GM21423 (cell line): ENCODE data around the gene BCL10.
"Not testable (repeated sequence)": the region's sequence is repeated elsewhere in the genome, so short reads cannot be mapped to it uniquely, and the experiment has no call there.

Source experiments
- ATAC-seq: cut with Tn5 transposase; IDR thresholded peaks from one replicate; pipeline ENCODE4 v1.9.1; 2021; ENCODE audit warnings: mild to moderate bottlenecking, moderate library complexity; ENCODE audit not compliant: unreplicated experiment

The BCL10 gene

DNA sequence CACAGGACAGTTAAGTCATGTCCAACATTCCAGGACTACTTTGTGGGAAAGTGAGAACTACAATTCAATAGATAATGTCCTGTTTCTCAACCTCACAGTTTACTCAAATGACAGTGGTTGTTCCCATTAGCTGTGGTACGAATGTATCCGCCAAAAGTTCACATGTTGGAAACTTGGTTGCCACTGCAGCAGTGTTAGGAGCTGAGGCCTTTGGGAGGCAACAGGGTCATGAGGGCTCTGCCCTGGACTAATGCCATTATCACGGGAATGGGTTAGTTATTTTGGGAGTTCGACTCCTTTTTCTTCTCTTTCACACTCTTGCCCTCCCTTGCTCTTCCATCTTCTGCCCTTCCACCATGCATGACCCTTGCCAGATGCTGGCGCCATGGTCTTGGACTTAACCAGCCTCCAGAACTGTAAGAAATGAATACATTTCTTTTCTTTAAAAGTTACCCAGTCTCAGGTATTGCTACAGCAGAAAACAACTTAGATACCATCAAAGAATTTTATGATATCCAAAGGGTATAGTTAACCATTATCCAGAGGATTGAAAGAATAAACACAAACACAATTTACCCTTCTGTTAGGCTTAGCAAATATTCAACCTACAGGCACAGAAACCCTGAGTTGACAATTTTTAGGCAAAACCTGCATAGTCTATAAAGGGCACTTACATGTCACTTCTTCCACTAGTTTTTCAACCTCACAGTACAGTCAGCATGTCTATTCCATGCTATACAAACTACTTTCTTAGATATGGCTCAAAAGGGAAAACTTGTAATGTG is 7.4 kb downstream of the BCL10 start:
- no peak for ATAC-seq

DNA sequence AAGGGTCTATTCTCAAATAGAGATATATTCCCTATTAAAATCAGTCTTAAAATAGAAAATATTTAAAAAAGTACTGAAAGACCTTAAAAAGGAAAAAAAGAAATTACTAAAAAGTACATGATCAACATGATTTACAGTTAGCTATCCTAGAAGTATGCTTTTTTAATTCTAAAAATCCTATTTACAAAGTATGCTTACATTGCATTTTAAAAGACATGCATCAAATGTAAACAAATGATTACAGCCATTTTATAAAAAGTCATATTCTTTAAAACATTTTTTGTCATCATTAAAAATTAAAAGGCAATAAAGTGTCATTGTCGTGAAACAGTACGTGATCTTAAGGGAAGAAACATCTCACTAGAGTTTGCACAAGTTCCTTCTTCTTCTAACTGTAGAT is 9.1 kb downstream of the BCL10 start:
- ATAC-seq, result no peak

DNA sequence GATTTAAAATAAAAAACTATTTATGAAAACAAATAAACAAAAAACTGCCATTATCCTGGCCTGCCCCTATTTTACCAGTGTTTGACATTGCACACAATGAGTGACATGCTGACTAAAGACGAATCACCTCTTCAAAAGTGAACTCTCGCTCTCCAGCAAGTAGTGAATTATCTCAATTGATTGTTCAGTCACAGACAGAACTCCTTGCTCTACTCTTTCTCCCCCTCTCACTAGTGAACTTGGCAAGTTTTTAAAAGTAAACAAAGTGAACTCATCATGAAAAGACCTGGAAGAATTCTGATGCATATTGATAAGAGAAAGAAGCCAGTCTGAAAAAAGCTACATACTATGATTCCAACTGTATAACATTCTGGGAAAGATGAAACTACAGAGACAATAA is 12.3 kb downstream of the BCL10 start:
- no peak for ATAC-seq

DNA sequence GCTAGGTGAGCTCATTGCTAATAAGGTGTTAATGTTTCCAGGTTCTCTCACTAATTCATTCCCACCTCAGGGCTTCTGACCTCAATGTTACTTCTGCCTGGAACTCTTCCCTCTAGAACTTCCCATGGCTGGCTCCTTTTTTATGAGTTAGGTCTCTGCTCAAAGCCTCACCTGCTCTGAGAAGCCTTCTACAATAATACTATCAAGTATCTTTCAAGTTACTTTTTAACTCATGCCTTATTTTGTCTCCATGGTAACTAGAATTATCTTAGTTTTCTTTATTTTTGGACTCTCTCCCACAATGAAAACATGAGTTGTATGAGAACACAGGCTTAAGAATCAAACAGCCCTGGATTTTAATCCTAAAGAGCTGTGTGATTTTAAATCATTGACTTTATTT is 13.4 kb downstream of the BCL10 start:
- ATAC-seq, result no peak

DNA sequence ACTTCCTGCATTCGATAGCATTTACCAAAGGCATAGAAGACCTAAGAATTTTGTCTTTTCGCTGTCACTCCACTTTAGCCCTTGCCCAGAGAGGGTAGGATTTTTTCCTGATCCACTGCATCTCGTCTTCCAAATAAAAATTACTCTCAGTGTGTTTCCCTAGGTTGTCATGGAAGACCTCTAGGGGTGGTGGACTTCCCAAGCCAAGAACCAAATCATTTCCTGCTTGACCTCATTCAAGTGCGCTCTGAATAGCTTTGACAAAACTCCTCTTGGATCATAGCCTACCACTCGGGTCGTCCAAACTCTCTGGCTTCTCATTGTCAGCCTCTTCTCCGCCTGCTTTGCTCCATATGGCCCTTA is 16.5 kb downstream of the BCL10 start:
- ATAC-seq, result no peak

DNA sequence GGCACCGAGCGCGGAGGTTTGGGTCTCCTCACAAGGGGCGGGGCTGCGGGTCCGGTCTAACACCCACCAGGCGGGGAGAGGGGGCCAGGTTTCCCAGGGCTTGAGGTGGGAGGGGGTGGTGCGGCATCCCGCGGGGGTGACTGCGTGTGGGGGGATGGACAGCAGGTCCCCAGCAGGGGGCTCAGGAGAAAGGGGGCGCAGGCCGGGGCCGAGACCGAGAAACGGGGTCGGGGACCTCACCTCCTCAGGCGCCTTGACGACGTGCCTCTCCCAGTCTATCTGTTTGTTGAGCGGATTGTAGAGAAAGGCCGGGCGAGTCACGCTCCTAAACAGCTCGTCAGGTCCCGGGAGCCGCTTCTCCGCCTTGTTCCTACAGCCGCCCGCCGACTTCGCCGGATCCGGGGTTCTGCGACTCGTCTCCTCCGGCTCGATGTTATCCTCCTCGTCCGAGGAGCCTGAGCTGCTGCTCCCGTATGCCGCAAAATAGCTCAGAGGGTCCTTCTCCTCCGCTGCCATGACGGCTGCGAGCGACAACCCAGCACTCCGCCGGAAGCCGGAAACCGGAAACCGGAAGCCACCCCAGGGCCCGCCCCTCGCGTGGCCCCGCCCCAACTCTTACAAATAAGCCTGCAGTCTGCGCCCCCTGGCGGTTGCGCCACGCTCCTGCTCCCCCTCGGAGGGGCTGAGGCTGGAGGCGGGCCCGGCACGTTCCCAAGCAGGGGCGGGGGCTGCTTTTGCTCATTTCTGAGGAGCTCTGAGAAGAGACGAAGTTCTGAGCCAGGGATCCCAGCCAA is 17.1 kb downstream of the BCL10 start, which contains the start of gene C1orf52:
C1orf52 (minus strand) TSS at position 545 of the 794 bp plus-strand sequence; CDS start at position 516, 29 bp downstream.
- peak; percentile 97 for ATAC-seq

DNA sequence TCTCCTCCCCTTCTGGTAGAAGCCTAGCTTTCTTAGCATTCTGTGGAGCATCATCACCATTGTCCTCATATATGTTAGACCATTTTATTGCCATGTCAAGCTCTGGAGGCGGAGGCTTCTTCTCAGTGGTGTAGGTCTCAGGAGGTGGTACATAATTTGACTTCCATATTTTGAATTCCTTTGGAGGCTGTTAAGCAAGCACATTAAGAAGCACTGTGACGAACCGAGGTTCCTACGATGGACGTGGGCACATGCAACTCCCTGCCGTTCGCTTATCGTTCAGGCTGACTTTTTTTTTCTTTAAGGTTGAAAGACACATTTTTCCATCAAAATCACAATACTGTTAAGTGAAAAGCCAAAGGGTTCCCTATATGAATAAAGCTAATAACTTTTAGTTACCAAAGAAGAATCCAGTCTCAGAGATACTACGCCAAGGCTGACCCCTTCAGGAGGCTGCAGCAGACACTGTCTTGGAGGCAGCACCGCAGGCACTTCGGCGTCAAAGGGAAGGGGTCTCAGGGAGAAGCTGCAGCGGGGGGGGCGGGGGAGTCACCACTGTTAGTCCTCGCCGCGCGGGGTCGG is 17.8 kb downstream of the BCL10 start:
- no peak for ATAC-seq

DNA sequence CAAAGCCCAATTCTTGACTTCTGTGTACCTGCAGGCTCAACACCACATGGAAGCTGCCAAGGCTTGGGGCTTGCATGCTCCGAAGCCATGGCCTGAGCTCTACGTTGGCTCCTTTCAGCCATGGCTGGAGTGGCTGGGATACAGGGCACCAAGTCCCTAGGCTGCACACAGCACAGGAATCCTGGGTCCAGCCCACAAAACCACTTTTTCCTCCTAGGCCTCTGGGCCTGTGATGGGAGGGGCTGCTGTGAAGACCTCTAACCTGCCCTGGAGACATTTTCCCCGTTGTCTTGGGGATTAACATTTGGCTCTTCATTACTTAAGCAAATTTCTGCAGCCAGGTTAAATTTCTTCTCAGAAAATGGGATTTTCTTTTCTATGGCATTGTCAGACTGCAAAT is 27.4 kb downstream of the BCL10 start:
- not testable (repeated sequence) for ATAC-seq

DNA sequence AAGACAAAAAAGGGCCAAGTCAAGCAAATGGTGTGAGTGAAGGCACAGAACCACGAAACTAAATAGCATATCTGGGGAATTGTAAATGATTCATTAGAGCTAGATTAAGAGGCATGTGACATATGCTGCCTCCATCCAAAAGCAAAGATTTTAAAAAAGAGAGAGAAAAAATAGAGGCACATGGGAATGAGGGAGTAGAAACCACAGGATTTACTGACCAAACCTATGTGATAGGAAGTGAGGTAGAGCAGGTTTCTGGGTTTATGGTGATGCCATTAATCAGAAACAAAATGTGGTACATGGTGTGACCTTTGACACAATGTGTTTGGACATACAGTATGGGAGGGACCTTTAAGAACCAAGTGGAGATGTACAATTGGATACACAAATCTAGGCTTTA is 30.5 kb downstream of the BCL10 start:
- ATAC-seq, result no peak

DNA sequence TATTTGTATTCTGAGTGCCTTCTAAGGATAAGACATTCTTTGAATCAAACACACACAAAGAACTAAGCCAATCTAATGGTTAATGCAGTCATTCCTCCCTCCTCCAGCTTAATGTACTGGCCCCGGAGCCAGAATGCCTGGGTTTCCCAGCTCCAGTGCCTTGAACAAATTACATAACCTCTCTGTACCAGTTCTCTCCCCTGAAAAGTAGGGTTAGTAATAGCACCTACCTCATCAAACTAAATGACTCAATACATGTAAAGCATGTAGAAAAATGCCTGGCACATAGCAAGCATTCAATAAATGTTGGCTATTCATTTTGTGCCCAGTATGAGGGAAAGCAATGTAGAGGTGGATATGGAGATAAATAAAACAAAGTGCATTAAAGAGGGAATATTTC is 31.0 kb downstream of the BCL10 start:
- no peak for ATAC-seq

DNA sequence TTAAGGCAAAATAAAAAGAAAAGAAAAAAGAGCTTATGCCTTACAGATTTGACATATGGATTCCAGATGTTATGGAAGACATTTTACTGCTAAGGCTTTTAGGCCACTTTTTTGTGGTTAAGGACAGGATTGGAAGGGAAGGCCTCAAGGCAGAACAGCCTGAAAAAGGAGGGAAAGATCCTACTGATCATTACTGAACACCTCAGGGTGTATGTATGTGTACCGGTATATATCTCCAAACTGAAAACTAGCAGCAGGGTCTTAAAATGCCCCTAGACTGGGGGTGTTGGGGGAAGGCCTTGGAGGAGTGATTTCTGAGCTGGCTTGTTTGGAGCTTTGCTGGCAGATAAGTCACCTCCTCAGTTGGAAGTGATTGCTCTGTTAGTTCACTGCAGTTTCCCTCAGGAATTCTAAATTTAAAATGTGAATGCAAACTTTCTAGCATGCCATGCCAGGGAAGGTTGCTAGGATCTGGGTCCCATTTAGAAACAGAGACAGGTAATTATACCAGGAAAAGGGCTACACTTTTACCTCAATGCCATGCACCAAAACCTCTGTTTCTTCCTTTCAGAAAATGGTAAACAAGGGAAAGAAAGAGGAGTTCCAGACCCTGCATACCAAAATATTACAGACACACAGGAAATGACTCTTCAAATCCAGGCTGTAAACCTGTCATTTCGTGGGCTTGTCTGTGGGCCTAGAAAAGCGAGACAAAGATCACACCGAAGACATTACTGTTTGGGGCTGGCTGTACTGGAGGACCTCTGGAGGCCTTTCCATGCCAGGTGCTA is 32.0 kb downstream of the BCL10 start:
- ATAC-seq, result no peak

DNA sequence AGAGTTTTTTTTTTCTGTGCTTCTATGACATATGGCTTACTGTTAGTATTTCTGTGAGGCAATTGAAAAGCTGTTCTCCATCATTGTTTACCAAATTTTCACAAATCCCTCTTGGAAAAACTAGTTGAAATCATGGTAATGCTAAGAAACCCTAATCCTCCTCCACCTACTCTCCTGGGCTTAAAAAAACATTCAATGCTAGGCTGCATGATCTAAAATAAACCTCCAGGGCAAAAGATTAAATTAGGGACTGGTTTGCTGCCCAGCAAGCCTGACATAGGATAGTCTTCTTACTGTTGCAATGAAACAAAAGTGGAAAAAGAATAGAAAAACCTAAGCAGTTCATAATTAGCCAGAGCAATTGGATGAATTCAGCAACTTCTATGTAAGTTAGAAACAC is 33.1 kb downstream of the BCL10 start:
- no peak for ATAC-seq

DNA sequence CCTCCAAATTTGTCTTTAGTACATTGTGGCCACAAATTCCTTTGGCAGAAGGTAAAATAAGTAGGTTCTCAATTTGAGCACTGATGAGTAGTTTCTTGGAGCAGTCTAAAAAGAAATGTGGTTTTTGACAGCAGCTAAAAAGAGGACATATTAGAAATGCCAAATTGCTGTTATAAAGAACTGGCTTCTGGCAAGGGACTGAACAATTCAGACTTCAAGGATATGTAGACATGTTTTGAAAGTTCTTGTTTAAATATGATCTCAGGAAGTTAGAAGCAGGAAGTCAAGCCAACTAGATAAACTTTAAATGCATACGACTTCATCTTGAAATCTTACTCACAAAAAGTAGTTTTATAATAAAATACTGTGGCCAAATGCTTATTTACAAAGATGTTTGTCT is 35.8 kb downstream of the BCL10 start:
- no peak for ATAC-seq

DNA sequence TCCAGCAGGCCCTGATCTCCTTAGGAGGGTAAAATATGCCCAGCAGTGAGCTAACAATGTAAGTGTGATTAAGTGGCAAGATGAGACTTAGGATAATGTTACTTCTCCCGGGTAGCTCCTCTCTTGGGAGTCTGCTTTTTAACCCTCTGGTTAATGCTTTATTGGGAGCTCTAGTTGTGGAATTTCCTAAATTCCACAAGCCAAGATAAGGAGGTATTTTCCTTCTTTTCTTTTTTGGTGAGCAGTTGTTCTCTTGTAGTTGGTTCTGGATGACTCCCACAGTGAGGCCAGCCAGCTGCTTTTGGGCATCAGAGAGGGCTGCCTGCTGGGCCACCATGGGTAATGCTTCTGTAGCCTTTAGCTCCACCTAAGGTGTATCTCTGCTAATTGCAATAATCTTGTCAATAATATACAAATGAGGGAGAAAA is 36.2 kb downstream of the BCL10 start:
- ATAC-seq, result no peak

DNA sequence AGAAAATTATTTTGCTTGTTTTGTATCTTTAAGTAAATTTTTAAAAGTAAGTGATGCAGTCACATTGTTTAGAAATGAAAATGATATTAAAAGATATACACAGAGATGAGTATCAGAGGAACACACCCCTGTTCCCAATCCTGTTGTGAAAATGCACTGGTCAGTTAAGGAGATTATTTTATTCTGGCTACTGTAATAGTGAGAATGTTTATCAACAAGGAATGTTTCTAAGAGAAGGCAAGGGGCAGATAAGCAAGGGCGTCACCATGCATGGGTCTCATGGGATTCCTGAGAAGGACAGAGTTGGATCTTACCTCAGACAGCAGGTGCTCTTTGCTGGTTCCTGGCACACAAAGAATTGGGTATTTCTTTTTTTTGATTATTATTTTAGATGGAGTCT is 38.8 kb downstream of the BCL10 start:
- no peak for ATAC-seq

DNA sequence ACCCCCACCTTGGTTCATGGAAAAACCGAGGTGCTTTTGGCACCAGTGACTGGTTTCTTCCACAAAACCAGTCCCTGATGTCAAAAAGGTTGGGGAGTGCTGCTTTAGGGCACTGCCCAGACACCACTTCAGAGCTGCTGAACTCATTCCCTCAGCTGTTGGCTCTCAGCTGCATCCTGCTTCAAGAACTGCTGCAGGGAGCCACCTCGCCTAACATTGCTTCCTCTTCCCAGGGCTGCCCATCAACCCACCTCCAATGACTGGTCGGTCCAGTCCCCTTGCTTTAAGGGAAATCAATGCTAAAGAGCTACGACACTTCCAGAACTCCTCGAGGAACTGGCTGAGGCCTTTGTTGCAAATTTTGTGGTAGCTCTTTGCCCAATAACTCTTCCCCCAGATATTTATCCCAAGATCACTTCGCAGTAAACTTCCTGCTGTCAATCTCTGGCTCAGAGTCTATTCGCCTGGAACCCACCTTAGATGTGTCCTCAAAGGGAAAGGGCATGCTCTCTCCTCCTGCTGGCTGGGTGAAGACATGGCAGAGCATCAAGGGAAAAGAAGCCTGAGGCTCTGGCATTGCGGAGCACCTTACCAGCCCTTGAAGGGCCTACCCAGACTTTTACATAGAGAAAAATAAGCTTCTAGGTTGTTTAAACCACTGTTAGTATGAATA is 46.0 kb downstream of the BCL10 start:
- ATAC-seq, result no peak

DNA sequence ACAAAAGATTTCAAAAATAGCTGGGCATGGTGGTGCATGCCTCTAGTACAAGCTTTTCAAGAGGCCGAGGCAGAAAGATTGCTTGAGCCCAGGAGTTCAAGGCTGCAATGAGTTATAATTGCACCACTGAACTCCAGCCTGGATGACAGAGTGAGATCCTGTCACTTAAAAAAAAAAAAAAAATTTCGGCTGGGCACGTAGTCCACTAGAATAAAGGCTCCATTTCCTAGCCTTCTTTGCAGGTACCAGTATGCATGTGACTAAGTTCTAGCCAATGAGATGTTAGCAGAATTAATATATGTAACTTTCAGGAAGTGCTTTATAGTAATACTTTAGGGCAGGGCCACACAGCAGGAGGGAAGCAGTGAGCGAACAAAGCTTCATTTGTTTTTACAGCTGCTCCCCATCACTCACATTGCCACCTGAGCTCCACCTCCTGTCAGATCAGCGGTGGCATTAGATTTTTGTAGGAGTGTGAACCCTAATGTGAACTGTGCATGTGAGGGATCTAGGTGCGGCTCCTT is 46.8 kb downstream of the BCL10 start:
- no peak for ATAC-seq

DNA sequence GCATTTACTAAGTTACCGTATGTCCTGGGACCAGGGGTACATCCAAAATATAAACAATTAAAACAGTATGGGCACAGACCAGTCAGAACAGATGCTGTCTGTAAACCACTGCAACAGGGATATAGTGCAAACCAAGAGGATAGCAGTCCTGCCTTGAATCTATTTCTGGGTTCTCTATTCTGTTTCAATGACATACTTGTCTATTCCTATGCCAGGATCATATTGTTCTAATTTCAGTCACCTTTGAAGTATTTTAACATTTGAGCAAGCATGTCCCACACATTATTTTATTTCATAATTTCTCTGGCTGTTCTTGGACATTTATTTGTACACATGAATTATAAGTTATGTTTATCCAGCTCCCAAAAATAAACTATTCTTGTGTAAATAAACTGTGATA is 47.5 kb downstream of the BCL10 start:
- no peak for ATAC-seq

DNA sequence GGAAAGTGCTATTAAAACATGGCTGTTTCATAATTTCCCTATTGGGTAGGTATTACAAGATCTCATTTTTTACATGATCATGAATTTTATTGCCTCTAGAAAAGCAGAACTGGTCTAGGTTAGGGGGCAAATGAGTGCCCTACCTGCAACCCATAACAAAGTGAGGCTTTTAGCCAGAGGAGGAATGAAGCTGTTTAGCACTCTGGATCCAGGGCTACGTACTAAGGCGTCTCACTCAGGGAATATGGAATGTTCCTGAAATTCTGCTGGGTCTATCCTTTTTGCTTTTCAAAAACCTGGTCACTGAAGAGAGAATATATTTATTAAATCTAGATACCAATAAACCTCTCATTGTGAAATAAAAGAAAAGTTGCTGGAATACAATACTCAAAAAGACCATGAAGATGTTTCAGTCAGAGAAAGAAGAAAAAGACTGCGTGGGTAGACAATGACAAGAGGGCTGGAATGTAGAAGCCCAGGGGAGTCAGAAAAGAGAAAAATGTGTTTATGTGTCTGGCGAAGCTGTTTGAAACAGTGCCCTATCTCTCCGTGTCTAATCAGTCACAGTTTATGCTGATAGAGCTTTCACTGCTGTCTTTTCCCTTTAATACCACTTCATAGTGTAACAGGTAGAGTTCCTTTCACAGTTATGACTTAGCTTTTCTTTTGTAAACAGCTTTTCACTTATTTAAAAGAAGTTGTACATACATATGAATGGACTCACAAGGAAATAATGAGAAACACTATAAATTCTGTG is 50.6 kb downstream of the BCL10 start:
- ATAC-seq, result no peak
